Kidney capillary endothelial cell (primary cell): ENCODE measurements around the gene HIVEP3.

Source experiments
- DNase-seq: peaks from one replicate; pipeline ENCODE4 v3.0.0-alpha.2; 2018; ENCODE audit warnings: low spot score

Gene HIVEP3

GRCh38 chr1:41754540-41754939 is 164.2 kb downstream of the HIVEP3 start:
- no peak for DNase-seq

- DNase-seq = no peak
These were observed 166.1 kb downstream of the HIVEP3 start for GRCh38 chr1:41752514-41753170.

- DNase-seq = no peak
These were observed 166.8 kb downstream of the HIVEP3 start for GRCh38 chr1:41751804-41752513.

- no peak for DNase-seq
These were observed 168.6 kb downstream of the HIVEP3 start for GRCh38 chr1:41749991-41750745.

- DNase-seq = no peak
These were observed 173.7 kb downstream of the HIVEP3 start for GRCh38 chr1:41745022-41745421.

- DNase-seq = no peak
These were observed 175.4 kb downstream of the HIVEP3 start for GRCh38 chr1:41743366-41743765.

GRCh38 chr1:41742219-41742618 is 176.5 kb downstream of the HIVEP3 start:
- DNase-seq = peak; percentile 67

GRCh38 chr1:41741244-41741643 is 177.5 kb downstream of the HIVEP3 start:
- no peak for DNase-seq

GRCh38 chr1:41740630-41741239 is 178.0 kb downstream of the HIVEP3 start:
- no peak for DNase-seq

GRCh38 chr1:41740058-41740457 is 178.7 kb downstream of the HIVEP3 start:
- DNase-seq = no peak

GRCh38 chr1:41739061-41739955 is 179.4 kb downstream of the HIVEP3 start:
- peak; percentile 82 for DNase-seq

- no peak for DNase-seq
These were observed 180.2 kb downstream of the HIVEP3 start for GRCh38 chr1:41738475-41738874.

GRCh38 chr1:41738006-41738405 is 180.7 kb downstream of the HIVEP3 start:
- no peak for DNase-seq

GRCh38 chr1:41735631-41736260 is 183.0 kb downstream of the HIVEP3 start:
- DNase-seq = no peak

- DNase-seq = no peak
These were observed 183.6 kb downstream of the HIVEP3 start for GRCh38 chr1:41735139-41735538.

GRCh38 chr1:41734201-41734970 is 184.3 kb downstream of the HIVEP3 start:
- DNase-seq = no peak

- no peak for DNase-seq
These were observed 185.0 kb downstream of the HIVEP3 start for GRCh38 chr1:41733725-41734124.

- no peak for DNase-seq
These were observed 185.7 kb downstream of the HIVEP3 start for GRCh38 chr1:41733021-41733420.

- DNase-seq = no peak
These were observed 187.1 kb downstream of the HIVEP3 start for GRCh38 chr1:41731516-41732030.

GRCh38 chr1:41730806-41731205 is 187.9 kb downstream of the HIVEP3 start:
- no peak for DNase-seq
